ENCODE results near the gene PDGFC. TPM values are rescaled to one million over a fixed set of nuclear protein-coding genes. Genes with fewer than 3 reads are reported as not detected.

The PDGFC gene
- total and polyA plus RNA-seq, 2 of the 8 experiments (the other 6 are each of a cell fraction or from before 2014, with no cell fraction given): 0.65 to 2.7 TPM

GRCh38 chr4:156941940-156942548, 29.6 kb downstream of the PDGFC start:
- H2BK5ac ChIP-seq (ENCODE audit: low read depth, low read length): no peak overlapping the region
- no peaks in the 10 kb centered on the region for H3K23me2 ChIP-seq (ENCODE audit: low read depth, low read length)
- no peak overlapping the region for H2AFZ ChIP-seq (ENCODE audit: low read length)
- no peak overlapping the region for H3K23ac ChIP-seq (ENCODE audit: insufficient read length)
- H3K36me3 ChIP-seq (ENCODE audit: control insufficient read depth in 2 of 4, insufficient read depth in 4 of 4, low read length in 3 of 4): no peaks in the 10 kb centered on the region
- no peak overlapping the region for H2BK15ac ChIP-seq (ENCODE audit: low read length)
- H3K14ac ChIP-seq (ENCODE audit: insufficient read length): no peak overlapping the region
- peak overlapping the region; percentile 40 to 48; a peak in 2 of 4 replicates for H3K4me2 ChIP-seq (ENCODE audit: insufficient read depth in 1 of 2, low read depth in 2 of 2, low read length in 2 of 2)
- no peak overlapping the region for H2BK12ac ChIP-seq (ENCODE audit: low read depth, low read length)
- no peak overlapping the region for H3K4ac ChIP-seq (replicated peaks; ENCODE audit: insufficient read length, low read depth, low read length)
- no peak overlapping the region for H2BK20ac ChIP-seq (ENCODE audit: low read length)
- H4K91ac ChIP-seq (replicated peaks; ENCODE audit: insufficient read length, low read length): no peak overlapping the region
- no peak overlapping the region for H3K9ac ChIP-seq (replicated peaks in 1 of 4; ENCODE audit: extremely low read depth in 1 of 4, low read depth in 3 of 4, low read length in 3 of 4)
- H3K27me3 ChIP-seq (replicated peaks in 1 of 4; ENCODE audit: control insufficient read depth in 3 of 4, extremely low read depth in 1 of 4, insufficient read depth in 3 of 4, low read length in 3 of 4): no peaks in the 10 kb centered on the region
- H2BK120ac ChIP-seq (replicated peaks; ENCODE audit: low read depth, low read length): no peak overlapping the region
- H3K4me3 ChIP-seq (ENCODE audit: extremely low read depth in 1 of 4, insufficient read depth in 2 of 4, low read depth in 3 of 4, low read length in 4 of 4): peak overlapping the region in 1 of 4 experiments; percentile 33; a peak in 1 of 8 replicates
- H4K20me1 ChIP-seq (replicated peaks in 1 of 2; ENCODE audit: control insufficient read depth in 1 of 2, insufficient read depth in 2 of 2, low read length in 2 of 2): no peaks in the 10 kb centered on the region
- WGBS, 2 experiments (ENCODE audit: extremely low coverage in 1 of 2, insufficient coverage in 1 of 2, insufficient read length in 1 of 2, insufficient replicate concordance in 2 of 2, low coverage in 1 of 2, low lambda C conversion rate in 2 of 2, missing lambda C conversion rate in 1 of 2): 21% methylated on average over 7 of the region's 7 CpGs; no CpG with 5 or more reads in 1 of the 2 experiments
- DNase-seq (ENCODE audit: low read depth in 1 of 2, low spot score in 2 of 2) (peak in 1 of 2 experiments; percentile 21), FAIRE-seq (peak; percentile 78)
- H3K18ac ChIP-seq (ENCODE audit: extremely low read depth, low read length): no peak overlapping the region
- no peak overlapping the region for H4K5ac ChIP-seq (ENCODE audit: insufficient read length, low read depth, low read length)
- CTCF ChIA-PET (ENCODE audit: partially characterized antibody): no interaction called here
- H3K4me1 ChIP-seq (replicated peaks in 1 of 4; ENCODE audit: control insufficient read depth in 3 of 4, insufficient read depth in 4 of 4, low read length in 3 of 4): peaks cover 0 to 11% (median 2%) of the 10 kb centered on the region in 4 experiments; a peak in 3 of 7 replicates
- H3K56ac ChIP-seq (replicated peaks; ENCODE audit: insufficient read length, low read depth, low read length): no peak overlapping the region
- H2AK5ac ChIP-seq (ENCODE audit: low read depth, low read length): no peak overlapping the region
- no peaks in the 10 kb centered on the region for H3K9me3 ChIP-seq (ENCODE audit: insufficient read depth in 2 of 2, low read depth in 1 of 2, low read length in 1 of 2)
- POLR2A ChIA-PET (ENCODE audit: partially characterized antibody): no interaction called here
- H4K8ac ChIP-seq (ENCODE audit: extremely low read depth, insufficient read depth, low read length): no peak overlapping the region
- no peaks in the 10 kb centered on the region for H3K79me1 ChIP-seq (ENCODE audit: low read depth, low read length)
- H3K79me2 ChIP-seq (ENCODE audit: control insufficient read depth in 1 of 2, insufficient read depth in 2 of 2, low read length in 2 of 2): no peaks in the 10 kb centered on the region
- peak overlapping the region; percentile 49 for H3K27ac ChIP-seq (ENCODE audit: low read depth, low read length)
- TF ChIP-seq EP300 (IDR thresholded peaks at IDR 0.05; ENCODE audit: borderline replicate concordance in 1 of 2, low read depth in 2 of 2, low read length in 2 of 2): no peak
- TF ChIP-seq BCL11A (IDR thresholded peaks at IDR 0.05; ENCODE audit: low read depth in 2 of 2, low read length in 2 of 2): no peak
